ENCODE results near the gene BCAS2. TPM values are rescaled to one million over a fixed set of nuclear protein-coding genes. Genes with fewer than 3 reads are reported as not detected.
"Not testable (repeated sequence)": the region's sequence is repeated elsewhere in the genome, so short reads cannot be mapped to it uniquely, and the experiment has no call there.

Gene BCAS2
- total RNA-seq: 10 to 100 TPM; 58.7 to 59.8 TPM

- ChIA-PET POLR2A (no interaction called here), CTCF (interaction anchor here (0.7 kb wide), 1 partner anchor 235 kb away, joined by 3 read pairs; no protein-coding TSS in a partner anchor)
These were observed at the start of gene BCAS2 for GRCh38 chr1:114581335-114582287. BCAS2 (minus strand) TSS chr1:114581615; CDS start chr1:114581591, 24 bp downstream.

- ChIA-PET CTCF (no interaction called here), POLR2A (no interaction called here)
These were observed 45.7 kb upstream of the BCAS2 start for GRCh38 chr1:114627107-114627506.

- CTCF ChIA-PET: no interaction called here
These were observed 41.9 kb upstream of the BCAS2 start for GRCh38 chr1:114623364-114623763.

GRCh38 chr1:114620419-114620818 is 39.0 kb upstream of the BCAS2 start:
- CTCF ChIA-PET: no interaction called here

More at GRCh38 chr1:114623364-114623763, 41.9 kb upstream of the BCAS2 start:
- POLR2A ChIA-PET: no interaction called here

GRCh38 chr1:114618606-114619005 is 37.2 kb upstream of the BCAS2 start:
- ChIA-PET POLR2A (no interaction called here), CTCF (no interaction called here)

More at GRCh38 chr1:114620419-114620818, 39.0 kb upstream of the BCAS2 start:
- POLR2A ChIA-PET: no interaction called here

GRCh38 chr1:114610546-114611245 is 29.3 kb upstream of the BCAS2 start:
- ChIA-PET POLR2A (no interaction called here), CTCF (no interaction called here)

- POLR2A ChIA-PET: no interaction called here
- CTCF ChIA-PET: no interaction called here
These were observed 28.4 kb upstream of the BCAS2 start for GRCh38 chr1:114609826-114610225.

GRCh38 chr1:114609026-114609425 is 27.6 kb upstream of the BCAS2 start:
- ChIA-PET POLR2A (no interaction called here), CTCF (no interaction called here)

- ChIA-PET POLR2A (no interaction called here), CTCF (no interaction called here)
These were observed 25.8 kb upstream of the BCAS2 start for GRCh38 chr1:114607223-114607622.

- CTCF ChIA-PET: no interaction called here
These were observed 16.5 kb upstream of the BCAS2 start for GRCh38 chr1:114597949-114598348.

GRCh38 chr1:114595602-114596001 is 14.2 kb upstream of the BCAS2 start:
- CTCF ChIA-PET: no interaction called here
- POLR2A ChIA-PET: no interaction called here

More at GRCh38 chr1:114597949-114598348, 16.5 kb upstream of the BCAS2 start:
- POLR2A ChIA-PET: no interaction called here

GRCh38 chr1:114594046-114594445 is 12.6 kb upstream of the BCAS2 start:
- ChIA-PET CTCF (no interaction called here), POLR2A (no interaction called here)

GRCh38 chr1:114589122-114589521 is 7.7 kb upstream of the BCAS2 start:
- POLR2A ChIA-PET: no interaction called here
- CTCF ChIA-PET: no interaction called here

GRCh38 chr1:114588196-114588689 is 6.8 kb upstream of the BCAS2 start:
- ChIA-PET CTCF (no interaction called here), POLR2A (no interaction called here)

GRCh38 chr1:114587203-114587991 is 6.0 kb upstream of the BCAS2 start:
- ChIA-PET CTCF (no interaction called here), POLR2A (no interaction called here)

- POLR2A ChIA-PET: no interaction called here
- CTCF ChIA-PET: no interaction called here
These were observed 5.2 kb upstream of the BCAS2 start for GRCh38 chr1:114586513-114587047.

- ChIA-PET CTCF (no interaction called here), POLR2A (no interaction called here)
These were observed 3.8 kb upstream of the BCAS2 start for GRCh38 chr1:114585231-114585630.

- CTCF ChIA-PET: interaction anchor here (0.7 to 1.5 kb wide), 3 partner anchors 14 to 491 kb away, joined by 3 read pairs; no protein-coding TSS in a partner anchor
- POLR2A ChIA-PET: no interaction called here
These were observed 7.0 kb downstream of the BCAS2 start for GRCh38 chr1:114574365-114574764.

GRCh38 chr1:114564141-114564540 is 17.3 kb downstream of the BCAS2 start:
- CTCF ChIA-PET: no interaction called here
- POLR2A ChIA-PET: no interaction called here

- POLR2A ChIA-PET, CTCF ChIA-PET: not testable (repeated sequence)
These were observed 18.4 kb downstream of the BCAS2 start for GRCh38 chr1:114562978-114563510.
